Panc1 (cell line): ENCODE measurements around the gene CDH23. TPM values are rescaled to one million over a fixed set of nuclear protein-coding genes. Genes with fewer than 3 reads are reported as not detected.

Experiments
- ATAC-seq: fragments of 200-7000 bp; cut with Tn5 transposase; 2 replicates; pipeline ENCODE4 v1.9.1; 2020; ENCODE audit warnings: mild to moderate bottlenecking, moderate library complexity
- BruUV-seq: library from RNA; stranded (reverse); fragments of 400-500 nt; replicated peaks from 2 replicates; lab custom pipeline; 2021; lab: Mats Ljungman, UMichigan
- CTCF ChIA-PET: fragments of 300-600 bp; sonication (Branson Sonifier 250); formaldehyde crosslinking; loops from one replicate; lab custom pipeline; 2022; ENCODE audit warnings: antibody characterized with exemption; lab: Charles Lee
- POLR2A ChIA-PET: fragments of 300-600 bp; sonication (Branson Sonifier 250); formaldehyde crosslinking; loops from one replicate; lab custom pipeline; 2022; ENCODE audit warnings: antibody characterized with exemption; lab: Charles Lee
- DNase-seq: peaks from one replicate; pipeline ENCODE4 v3.0.0-alpha.2; 2010; ENCODE audit warnings: low read depth, low spot score
- H3K27ac ChIP-seq: 2 replicates; pipeline ENCODE4 v1.5.1; 2011; ENCODE audit warnings: mild to moderate bottlenecking, low read length, inconsistent platforms
- H3K27me3 ChIP-seq: fragments of 200-500 bp; sonication (Bioruptor generic); 2 replicates; pipeline ENCODE4 v1.6.0; 2014; ENCODE audit warnings: low read length, inconsistent platforms; ENCODE audit not compliant: control insufficient read depth, insufficient read depth
- H3K36me3 ChIP-seq: fragments of 200-500 bp; sonication (Bioruptor generic); 2 replicates; pipeline ENCODE4 v1.5.1; 2014; ENCODE audit warnings: inconsistent platforms, mild to moderate bottlenecking, low read length, moderate library complexity; ENCODE audit not compliant: control insufficient read depth, insufficient read depth
- H3K4me1 ChIP-seq: 2 replicates; pipeline ENCODE4 v1.5.1; 2011; ENCODE audit warnings: inconsistent platforms, mild to moderate bottlenecking, low read length, moderate library complexity; ENCODE audit not compliant: control insufficient read depth, insufficient read depth
- H3K4me3 ChIP-seq, 2 experiments: 2 replicates each; pipeline ENCODE4 v1.5.1; 2011 to 2012; ENCODE audit warnings: low read depth in 2 of 2, low read length in 2 of 2, mild to moderate bottlenecking in 2 of 2, inconsistent platforms in 1 of 2, moderate library complexity in 1 of 2
- H3K9me3 ChIP-seq: fragments of 200-500 bp; sonication (Bioruptor generic); 2 replicates; pipeline ENCODE4 v1.5.1; 2014; ENCODE audit warnings: low read depth, mild to moderate bottlenecking, inconsistent platforms, low read length, moderate library complexity; ENCODE audit not compliant: control insufficient read depth, insufficient read depth
- CTCF ChIP-seq: fragments of 450-650 bp; IDR thresholded peaks from 2 replicates; pipeline ENCODE4 v1.5.1; 2017; ENCODE audit warnings: mild to moderate bottlenecking
- POLR2AphosphoS5 ChIP-seq: IDR thresholded peaks from 2 replicates; pipeline ENCODE4 v1.6.1; 2012; ENCODE audit warnings: mild to moderate bottlenecking, low read depth, low read length, moderate library complexity
- REST ChIP-seq, 2 experiments: IDR thresholded peaks; 2 replicates each; pipeline ENCODE4 v1.6.1; 2011 to 2012; ENCODE audit warnings: low read depth in 2 of 2, control low read depth in 1 of 2, low read length in 1 of 2, mild to moderate bottlenecking in 1 of 2, moderate library complexity in 1 of 2; ENCODE audit not compliant: insufficient read depth in 1 of 2
- SIN3A ChIP-seq: IDR thresholded peaks from 2 replicates; pipeline ENCODE4 v1.6.1; 2012; ENCODE audit warnings: low read depth, mild to moderate bottlenecking, low read length, moderate library complexity, borderline replicate concordance; ENCODE audit not compliant: insufficient read depth
- TCF7L2 ChIP-seq: IDR thresholded peaks from 2 replicates; pipeline ENCODE4 v1.6.1; 2011; ENCODE audit warnings: mild to moderate bottlenecking, low read depth, low read length, inconsistent platforms
- in situ Hi-C: cut with HindIII; loops from 2 replicates; pipeline ENCODE4 v1.10.0; 2016; ENCODE audit warnings: low sequenced_read_pairs, low pct_unique_long_range_greater_than_20kb
- intact Hi-C: fragments of 100-400 bp; cut with micrococcal nuclease; formaldehyde crosslinking; loops from one replicate; pipeline ENCODE4 v1.10.0; 2022; ENCODE audit not compliant: unreplicated experiment
- total RNA-seq: library from RNA; stranded (reverse); gene quantifications from one replicate; pipeline ENCODE4 v1.2.1, GENCODE V29; 2021; ENCODE audit not compliant: unreplicated experiment

The CDH23 gene
- total RNA-seq, 1 experiment from 2014 or later: 2.7 TPM

- no peaks in the 10 kb centered on the region for H3K36me3 ChIP-seq
Observed at GRCh38 chr10:71391701-71392100, 5.0 kb upstream of the CDH23 start.

GRCh38 chr10:71392292-71392691, 4.4 kb upstream of the CDH23 start:
- ChIA-PET POLR2A (no interaction called here), CTCF (no interaction called here)
- peaks cover 4% of the 10 kb centered on the region for H3K27me3 ChIP-seq
- H3K9me3 ChIP-seq: no peaks in the 10 kb centered on the region
- DNase-seq (no peak), ATAC-seq (no peak)
- no peak overlapping the region for H3K4me3 ChIP-seq
- H3K27ac ChIP-seq: no peak overlapping the region
- in situ Hi-C loops (no loop called here), intact Hi-C loops (no loop called here)
- no TSS peak for BruUV-seq
- no peaks in the 10 kb centered on the region for H3K36me3 ChIP-seq
- no peaks in the 10 kb centered on the region for H3K4me1 ChIP-seq
- TF ChIP-seq POLR2AphosphoS5 (no peak), TCF7L2 (no peak), SIN3A (no peak), CTCF (no peak), REST (IDR thresholded peaks at IDR 0.05; ENCODE audit: insufficient read depth in 1 of 2, low read depth in 2 of 2, low read length in 1 of 2) (no peak)

More at GRCh38 chr10:71391701-71392100, 5.0 kb upstream of the CDH23 start:
- intact Hi-C loops: no loop called here
- ChIA-PET CTCF (no interaction called here), POLR2A (no interaction called here)
- H3K9me3 ChIP-seq: no peaks in the 10 kb centered on the region
- in situ Hi-C loops: no loop called here
- DNase-seq (no peak), ATAC-seq (no peak)
- H3K27ac ChIP-seq: no peak overlapping the region
- peaks cover 4% of the 10 kb centered on the region for H3K27me3 ChIP-seq
- no peaks in the 10 kb centered on the region for H3K4me1 ChIP-seq
- TF ChIP-seq SIN3A (no peak), TCF7L2 (no peak), REST (IDR thresholded peaks at IDR 0.05; ENCODE audit: insufficient read depth in 1 of 2, low read depth in 2 of 2, low read length in 1 of 2) (no peak), CTCF (no peak)
- no peak overlapping the region for H3K4me3 ChIP-seq
- no TSS peak for BruUV-seq
